ENCODE data around the gene XIRP1.
"Not testable (repeated sequence)": the region's sequence is repeated elsewhere in the genome, so short reads cannot be mapped to it uniquely, and the experiment has no call there.

The XIRP1 gene

DNA sequence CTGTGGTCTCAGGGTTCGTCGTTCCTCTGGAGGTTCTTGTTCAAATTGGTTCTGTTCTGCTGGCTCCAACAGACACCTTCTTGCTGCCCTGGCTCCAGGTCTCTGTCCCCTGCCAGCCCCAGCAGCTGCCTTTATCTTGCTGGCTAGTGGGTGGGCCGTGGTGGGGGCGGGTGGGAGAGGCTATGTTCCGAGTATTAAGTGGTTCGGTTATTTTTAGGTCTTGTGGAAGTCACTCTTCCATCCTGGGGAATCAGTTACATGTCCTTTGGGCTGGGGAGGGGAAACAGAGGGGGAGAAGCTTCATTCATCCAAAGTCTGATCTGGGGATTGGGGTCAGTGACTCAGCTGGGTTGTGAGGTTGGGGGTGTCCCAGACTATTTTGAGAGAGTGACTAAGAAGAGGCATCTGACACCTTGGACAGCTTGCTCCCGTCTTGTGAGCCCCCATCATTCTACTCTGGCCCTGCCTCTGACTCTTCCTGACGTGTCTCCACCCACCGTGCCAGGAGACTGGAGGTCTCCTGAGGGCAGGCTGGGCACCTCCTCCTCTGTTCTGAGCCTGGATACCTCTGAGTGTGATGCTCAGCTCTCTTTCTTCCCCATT is at the start of gene XIRP1:
Gene XIRP1 (minus strand): TSS at position 106 of the 603 bp plus-strand sequence. CDS start 3,150 bp downstream, outside the sequence.
- DNase-seq (ENCODE audit: low read depth): no peak
- TF ChIP-seq, protein P1, sequence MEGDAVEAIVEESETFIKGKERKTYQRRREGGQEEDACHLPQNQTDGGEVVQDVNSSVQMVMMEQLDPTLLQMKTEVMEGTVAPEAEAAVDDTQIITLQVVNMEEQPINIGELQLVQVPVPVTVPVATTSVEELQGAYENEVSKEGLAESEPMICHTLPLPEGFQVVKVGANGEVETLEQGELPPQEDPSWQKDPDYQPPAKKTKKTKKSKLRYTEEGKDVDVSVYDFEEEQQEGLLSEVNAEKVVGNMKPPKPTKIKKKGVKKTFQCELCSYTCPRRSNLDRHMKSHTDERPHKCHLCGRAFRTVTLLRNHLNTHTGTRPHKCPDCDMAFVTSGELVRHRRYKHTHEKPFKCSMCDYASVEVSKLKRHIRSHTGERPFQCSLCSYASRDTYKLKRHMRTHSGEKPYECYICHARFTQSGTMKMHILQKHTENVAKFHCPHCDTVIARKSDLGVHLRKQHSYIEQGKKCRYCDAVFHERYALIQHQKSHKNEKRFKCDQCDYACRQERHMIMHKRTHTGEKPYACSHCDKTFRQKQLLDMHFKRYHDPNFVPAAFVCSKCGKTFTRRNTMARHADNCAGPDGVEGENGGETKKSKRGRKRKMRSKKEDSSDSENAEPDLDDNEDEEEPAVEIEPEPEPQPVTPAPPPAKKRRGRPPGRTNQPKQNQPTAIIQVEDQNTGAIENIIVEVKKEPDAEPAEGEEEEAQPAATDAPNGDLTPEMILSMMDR (conservative IDR thresholded peaks at IDR 0.05; ENCODE audit: low read depth, low read length): no peak
- no peak within 1 kb of the TSS for H3K4me3 ChIP-seq (ENCODE audit: low read length)

DNA sequence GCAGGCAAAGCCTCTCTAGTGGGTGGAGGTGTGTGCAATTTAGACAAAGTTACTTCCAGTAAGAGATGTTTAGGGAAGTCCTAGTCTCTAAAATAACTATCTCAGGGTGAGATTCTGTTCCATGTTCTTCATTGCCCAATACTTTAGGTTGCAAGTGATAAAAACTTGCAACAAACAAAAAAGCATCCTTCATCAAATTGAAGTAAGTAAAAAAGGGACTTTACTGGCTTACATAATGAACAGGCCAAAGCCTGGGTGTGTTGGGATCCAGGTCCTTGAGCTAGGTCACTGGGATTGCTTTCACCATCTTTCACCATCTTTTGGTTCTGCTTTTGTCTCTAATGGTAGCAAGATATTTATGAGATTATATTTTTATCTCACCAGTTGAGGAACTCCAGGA is 49.2 kb upstream of the XIRP1 start:
- H3K4me3 ChIP-seq (ENCODE audit: low read length): no peak overlapping the region
- no peak for DNase-seq (ENCODE audit: low read depth)
- TF ChIP-seq, protein P1 (conservative IDR thresholded peaks at IDR 0.05; ENCODE audit: low read depth, low read length): no peak

DNA sequence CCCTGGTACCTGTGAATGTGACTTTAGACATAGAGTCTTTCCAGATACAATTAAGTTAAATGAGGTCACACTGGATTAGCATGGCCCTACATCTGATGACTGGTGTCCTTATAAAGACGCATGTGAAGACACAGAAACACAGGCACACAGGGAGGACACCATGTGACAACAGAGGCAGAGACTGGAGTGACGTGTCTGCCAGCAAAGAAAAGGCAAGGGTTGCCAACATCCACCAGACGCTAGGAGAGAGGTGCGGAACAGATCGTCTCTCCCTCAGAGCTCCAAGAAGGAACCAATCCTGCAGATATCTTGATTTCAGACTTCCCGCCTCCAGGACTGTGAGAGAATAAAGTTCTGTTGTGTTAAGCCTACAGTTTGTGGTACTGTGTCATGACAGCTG is 44.6 kb upstream of the XIRP1 start:
- TF ChIP-seq, protein P1 (conservative IDR thresholded peaks at IDR 0.05; ENCODE audit: low read depth, low read length): no peak
- DNase-seq (ENCODE audit: low read depth): no peak
- H3K4me3 ChIP-seq (ENCODE audit: low read length): no peak overlapping the region

GRCh38 chr3:39234651-39235050 is 42.3 kb upstream of the XIRP1 start:
- H3K4me3 ChIP-seq (ENCODE audit: low read length): no peak overlapping the region
- DNase-seq (ENCODE audit: low read depth): no peak

DNA sequence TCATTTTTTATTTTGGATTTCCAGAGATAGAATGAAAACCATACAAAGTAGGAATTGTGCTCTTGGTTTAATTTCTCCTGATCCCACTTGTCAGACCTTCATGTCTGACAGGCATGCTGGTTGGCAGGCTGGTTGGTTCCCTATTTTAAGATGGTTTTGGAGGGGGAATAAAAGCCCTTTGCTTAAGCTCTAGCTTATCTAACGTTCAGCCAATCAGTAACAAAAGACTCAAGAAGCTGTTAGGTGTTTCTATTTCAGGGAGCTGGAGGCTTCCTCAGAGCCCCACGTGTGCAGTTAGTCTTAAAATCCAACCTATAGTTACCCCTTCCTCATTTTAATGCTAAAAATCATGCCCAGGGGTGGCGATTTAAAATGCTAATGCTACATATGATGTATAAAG is 40.5 kb upstream of the XIRP1 start:
- no peak overlapping the region for H3K4me3 ChIP-seq (ENCODE audit: low read length)
- DNase-seq (ENCODE audit: low read depth): no peak
- TF ChIP-seq, protein P1 (conservative IDR thresholded peaks at IDR 0.05; ENCODE audit: low read depth, low read length): no peak

More at GRCh38 chr3:39234651-39235050, 42.3 kb upstream of the XIRP1 start:
- TF ChIP-seq, protein P1 (conservative IDR thresholded peaks at IDR 0.05; ENCODE audit: low read depth, low read length): no peak

- no peak for DNase-seq (ENCODE audit: low read depth)
- TF ChIP-seq, protein P1 (conservative IDR thresholded peaks at IDR 0.05; ENCODE audit: low read depth, low read length): no peak
- no peak overlapping the region for H3K4me3 ChIP-seq (ENCODE audit: low read length)
Measured at GRCh38 chr3:39230453-39230852, 38.1 kb upstream of the XIRP1 start.

DNA sequence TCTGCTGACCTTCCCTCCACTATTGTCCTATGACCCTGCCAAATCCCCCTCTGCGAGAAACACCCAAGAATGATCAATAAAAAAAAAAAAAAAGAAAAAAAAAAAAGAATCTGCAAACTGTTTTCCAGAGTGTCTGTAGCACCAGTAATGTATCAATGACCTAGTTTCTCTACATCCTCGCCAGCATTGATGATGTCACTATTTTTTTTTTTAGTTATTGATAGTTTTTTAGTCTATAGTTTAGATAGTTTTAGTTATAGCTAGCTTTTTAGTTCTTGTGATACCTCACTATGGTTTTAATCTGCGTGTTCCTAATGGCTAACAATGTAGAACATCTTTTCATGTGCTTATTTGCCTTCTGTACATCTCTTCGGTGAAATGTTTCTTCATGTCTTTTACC is 36.1 kb upstream of the XIRP1 start:
- DNase-seq (ENCODE audit: low read depth): no peak
- TF ChIP-seq, protein P1 (conservative IDR thresholded peaks at IDR 0.05; ENCODE audit: low read depth, low read length): no peak

GRCh38 chr3:39227596-39227995 is 35.2 kb upstream of the XIRP1 start:
- not testable (repeated sequence) for H3K4me3 ChIP-seq (ENCODE audit: low read length); DNase-seq (ENCODE audit: low read depth)

More for the DNA sequence above, 36.1 kb upstream of the XIRP1 start:
- H3K4me3 ChIP-seq (ENCODE audit: low read length): no peak overlapping the region

Measured in retinal pigment epithelial cell (primary cell).